Loucy (cell line): Measurements from ENCODE around the gene DSCAML1.

Source experiments
- EZH2phosphoT487 ChIP-seq: fragments of 200-600 bp; IDR thresholded peaks from 2 replicates; pipeline ENCODE4 v1.6.1; 2018; ENCODE audit warnings: antibody characterized with exemption, mild to moderate bottlenecking, moderate library complexity, borderline replicate concordance
- TF ChIP-seq, protein P1 (sequence below): fragments of 200-600 bp; sonication (generic); conservative IDR thresholded peaks from 2 replicates; pipeline ENCODE4 v1.5.1; 2014; ENCODE audit warnings: mild to moderate bottlenecking, antibody characterized with exemption, low read length

DNA sequence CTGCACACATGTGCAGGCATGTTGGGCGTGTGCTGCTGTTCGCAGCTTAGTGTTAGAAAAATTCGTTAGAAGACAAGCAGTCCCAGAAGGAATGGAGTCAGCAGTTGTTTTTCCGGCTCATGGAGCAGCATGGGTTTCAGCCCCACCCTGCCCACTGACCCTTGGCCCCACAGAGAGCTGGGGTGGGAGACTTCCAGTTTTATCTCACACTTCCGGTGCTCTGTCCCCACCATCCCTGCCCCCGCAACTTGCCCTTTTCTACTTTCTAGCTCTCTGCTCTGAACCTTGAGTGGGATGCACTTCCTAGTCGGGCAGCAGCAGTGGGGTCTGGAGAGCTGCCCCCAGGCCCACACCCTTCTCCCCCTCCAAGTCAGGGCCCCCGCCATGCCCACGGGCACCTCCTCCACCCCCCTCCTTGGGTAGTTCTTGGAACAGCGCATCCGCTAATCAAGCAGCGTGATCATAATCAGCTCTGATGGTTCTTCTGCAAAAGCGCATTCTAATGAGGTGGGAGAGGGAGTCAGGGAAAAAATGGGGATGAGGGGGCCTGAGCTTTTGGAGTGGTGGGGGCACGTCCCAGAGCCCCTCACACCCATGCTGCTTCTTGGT lies 285.0 kb downstream of the DSCAML1 start:
- TF ChIP-seq, protein P1, sequence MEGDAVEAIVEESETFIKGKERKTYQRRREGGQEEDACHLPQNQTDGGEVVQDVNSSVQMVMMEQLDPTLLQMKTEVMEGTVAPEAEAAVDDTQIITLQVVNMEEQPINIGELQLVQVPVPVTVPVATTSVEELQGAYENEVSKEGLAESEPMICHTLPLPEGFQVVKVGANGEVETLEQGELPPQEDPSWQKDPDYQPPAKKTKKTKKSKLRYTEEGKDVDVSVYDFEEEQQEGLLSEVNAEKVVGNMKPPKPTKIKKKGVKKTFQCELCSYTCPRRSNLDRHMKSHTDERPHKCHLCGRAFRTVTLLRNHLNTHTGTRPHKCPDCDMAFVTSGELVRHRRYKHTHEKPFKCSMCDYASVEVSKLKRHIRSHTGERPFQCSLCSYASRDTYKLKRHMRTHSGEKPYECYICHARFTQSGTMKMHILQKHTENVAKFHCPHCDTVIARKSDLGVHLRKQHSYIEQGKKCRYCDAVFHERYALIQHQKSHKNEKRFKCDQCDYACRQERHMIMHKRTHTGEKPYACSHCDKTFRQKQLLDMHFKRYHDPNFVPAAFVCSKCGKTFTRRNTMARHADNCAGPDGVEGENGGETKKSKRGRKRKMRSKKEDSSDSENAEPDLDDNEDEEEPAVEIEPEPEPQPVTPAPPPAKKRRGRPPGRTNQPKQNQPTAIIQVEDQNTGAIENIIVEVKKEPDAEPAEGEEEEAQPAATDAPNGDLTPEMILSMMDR: no peak
- TF ChIP-seq EZH2phosphoT487: no peak
